Breast epithelium (tissue), 3 donors: ENCODE results near the gene ARHGAP10.

Experiments
- POLR2A ChIP-seq: fragments of 450-650 bp; IDR thresholded peaks from one replicate; pipeline ENCODE4 v1.6.1; 2016; ENCODE audit warnings: antibody characterized with exemption, mild to moderate bottlenecking, moderate library complexity
- TF ChIP-seq, protein P1 (sequence below), 3 donors: fragments of 450-650 bp; IDR thresholded peaks; one replicate each; pipeline ENCODE4 v1.5.1; 2016 to 2017; ENCODE audit warnings: antibody characterized with exemption in 3 of 3, mild to moderate bottlenecking in 3 of 3, moderate library complexity in 3 of 3

DNA sequence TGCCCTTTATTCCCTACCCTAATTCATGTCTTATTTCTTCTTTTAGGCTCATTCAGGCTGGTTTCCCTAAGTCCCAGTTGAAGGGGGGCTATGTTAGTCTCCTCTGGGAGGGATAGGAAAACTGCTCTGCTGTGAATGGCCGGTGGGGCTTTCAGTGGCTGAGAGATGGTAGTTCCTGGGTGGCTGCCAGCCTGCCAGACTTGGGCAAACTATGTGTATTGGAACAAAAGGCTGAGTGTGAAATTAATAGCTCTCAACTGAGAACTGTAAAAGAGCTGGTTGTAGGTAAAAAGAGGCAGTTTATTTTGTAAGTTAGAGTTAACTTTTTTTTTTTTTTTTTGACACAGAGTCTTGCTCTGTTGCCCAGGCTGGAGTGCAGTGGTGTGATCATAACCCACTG is 28.8 kb downstream of the ARHGAP10 start:
- TF ChIP-seq POLR2A: no peak
- TF ChIP-seq, protein P1, sequence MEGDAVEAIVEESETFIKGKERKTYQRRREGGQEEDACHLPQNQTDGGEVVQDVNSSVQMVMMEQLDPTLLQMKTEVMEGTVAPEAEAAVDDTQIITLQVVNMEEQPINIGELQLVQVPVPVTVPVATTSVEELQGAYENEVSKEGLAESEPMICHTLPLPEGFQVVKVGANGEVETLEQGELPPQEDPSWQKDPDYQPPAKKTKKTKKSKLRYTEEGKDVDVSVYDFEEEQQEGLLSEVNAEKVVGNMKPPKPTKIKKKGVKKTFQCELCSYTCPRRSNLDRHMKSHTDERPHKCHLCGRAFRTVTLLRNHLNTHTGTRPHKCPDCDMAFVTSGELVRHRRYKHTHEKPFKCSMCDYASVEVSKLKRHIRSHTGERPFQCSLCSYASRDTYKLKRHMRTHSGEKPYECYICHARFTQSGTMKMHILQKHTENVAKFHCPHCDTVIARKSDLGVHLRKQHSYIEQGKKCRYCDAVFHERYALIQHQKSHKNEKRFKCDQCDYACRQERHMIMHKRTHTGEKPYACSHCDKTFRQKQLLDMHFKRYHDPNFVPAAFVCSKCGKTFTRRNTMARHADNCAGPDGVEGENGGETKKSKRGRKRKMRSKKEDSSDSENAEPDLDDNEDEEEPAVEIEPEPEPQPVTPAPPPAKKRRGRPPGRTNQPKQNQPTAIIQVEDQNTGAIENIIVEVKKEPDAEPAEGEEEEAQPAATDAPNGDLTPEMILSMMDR (IDR thresholded peaks at IDR 0.05): no peak
